GM21526 (cell line): Measurements from ENCODE around the gene CHRNA4.

Experiments
- ATAC-seq: cut with Tn5 transposase; IDR thresholded peaks from one replicate; pipeline ENCODE4 v1.9.1; 2021; ENCODE audit warnings: moderate library complexity; ENCODE audit not compliant: unreplicated experiment, low FRiP score

Gene CHRNA4

DNA sequence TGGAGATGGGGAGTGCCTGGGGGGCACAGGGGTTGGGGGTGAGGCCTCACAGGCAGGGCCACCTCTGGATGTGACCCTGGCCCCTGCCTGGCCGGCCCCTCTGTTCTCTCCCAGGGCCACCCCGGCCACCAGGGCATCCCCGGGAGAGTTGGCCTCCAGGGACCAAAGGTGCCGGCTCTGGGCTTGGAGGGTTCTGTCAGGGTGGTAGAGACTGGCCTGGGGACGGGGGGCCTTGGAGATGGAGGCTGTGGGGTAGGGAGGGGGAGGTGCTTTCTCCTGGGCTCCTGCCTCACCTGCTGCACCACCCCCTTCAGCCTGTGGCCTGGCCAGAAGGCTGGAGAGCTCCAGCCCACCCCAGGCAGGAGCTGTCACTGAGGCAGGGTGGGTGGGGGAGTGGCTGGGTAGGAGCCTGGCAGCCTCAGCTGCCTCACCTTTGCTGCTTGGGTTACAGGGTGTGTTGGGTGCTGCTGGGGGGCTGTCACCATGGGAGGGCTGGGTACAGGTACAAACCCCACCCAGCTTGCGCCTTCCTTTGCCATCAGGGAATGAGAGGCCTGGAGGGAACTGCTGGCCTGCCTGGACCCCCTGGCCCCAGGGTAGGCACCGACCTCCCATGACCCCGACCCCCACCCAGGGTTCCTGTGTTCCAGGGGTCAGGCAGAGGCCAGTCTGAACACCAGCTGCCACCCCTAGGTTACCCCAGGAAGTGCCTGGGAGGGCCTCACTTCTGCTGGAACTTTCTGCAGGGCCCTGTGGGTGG, 35.4 kb downstream of the CHRNA4 start:
- ATAC-seq: no peak

DNA sequence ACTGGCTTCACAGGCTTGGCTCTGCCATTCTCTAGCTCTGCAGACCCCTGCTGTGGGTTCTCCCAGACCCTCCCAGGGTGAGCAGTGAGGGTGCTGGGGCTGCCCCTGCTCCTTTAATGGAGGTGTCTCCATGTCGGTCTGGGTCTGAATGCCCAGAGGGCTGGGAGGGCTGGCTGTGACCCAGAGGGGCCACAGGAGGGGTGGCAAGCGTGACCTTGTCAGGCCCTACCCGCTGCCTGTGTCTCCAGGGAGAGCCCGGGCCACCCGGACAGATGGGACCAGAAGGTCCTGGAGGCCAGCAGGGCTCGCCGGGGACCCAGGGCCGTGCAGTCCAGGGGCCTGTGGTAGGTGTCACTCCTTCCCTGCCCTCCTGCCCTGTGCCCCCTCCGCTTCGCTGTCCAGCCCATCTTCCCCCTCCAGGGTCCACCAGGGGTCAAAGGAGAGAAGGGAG, 36.1 kb downstream of the CHRNA4 start:
- no peak for ATAC-seq

- no peak for ATAC-seq
Observed at GRCh38 chr20:63323357-63323981, 37.7 kb downstream of the CHRNA4 start.

- no peak for ATAC-seq
Observed at GRCh38 chr20:63322933-63323273, 38.2 kb downstream of the CHRNA4 start.

GRCh38 chr20:63322146-63322932, 38.8 kb downstream of the CHRNA4 start:
- ATAC-seq: no peak

DNA sequence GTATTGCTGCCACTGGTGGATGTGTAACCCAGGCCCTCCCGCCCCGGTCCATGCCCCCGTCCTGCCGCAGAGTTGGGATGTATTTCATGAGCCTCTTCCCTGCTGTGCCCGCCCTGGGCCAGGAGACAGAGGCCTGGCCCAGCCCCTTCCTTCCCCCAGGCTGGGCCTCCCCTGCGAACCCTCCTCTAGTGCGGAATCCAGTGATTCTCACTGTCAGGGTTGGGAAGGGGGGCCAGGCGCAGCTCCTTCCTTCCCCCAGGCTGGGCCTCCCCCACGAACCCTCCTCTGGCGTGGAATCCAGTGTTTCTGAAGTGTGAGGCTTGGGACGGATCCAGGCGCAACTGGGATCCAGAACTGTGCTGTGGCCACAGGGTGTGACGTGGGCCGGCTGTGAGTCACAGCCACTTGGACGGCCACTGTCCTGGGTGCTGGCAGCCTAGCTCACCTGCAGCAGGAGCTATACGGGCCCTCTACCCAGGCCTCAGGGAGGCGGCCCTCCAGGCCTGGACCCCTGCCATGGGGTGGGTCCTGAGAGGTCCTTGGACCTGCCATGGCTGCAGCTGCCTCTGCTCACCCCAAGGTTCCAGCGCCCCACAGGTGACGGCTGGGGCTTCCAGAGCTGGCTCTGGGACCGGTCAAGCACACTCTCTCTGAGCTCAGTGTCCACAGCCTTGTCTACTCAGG, 39.9 kb downstream of the CHRNA4 start:
- no peak for ATAC-seq

- ATAC-seq: no peak
Observed at GRCh38 chr20:63320616-63321147, 40.5 kb downstream of the CHRNA4 start.

DNA sequence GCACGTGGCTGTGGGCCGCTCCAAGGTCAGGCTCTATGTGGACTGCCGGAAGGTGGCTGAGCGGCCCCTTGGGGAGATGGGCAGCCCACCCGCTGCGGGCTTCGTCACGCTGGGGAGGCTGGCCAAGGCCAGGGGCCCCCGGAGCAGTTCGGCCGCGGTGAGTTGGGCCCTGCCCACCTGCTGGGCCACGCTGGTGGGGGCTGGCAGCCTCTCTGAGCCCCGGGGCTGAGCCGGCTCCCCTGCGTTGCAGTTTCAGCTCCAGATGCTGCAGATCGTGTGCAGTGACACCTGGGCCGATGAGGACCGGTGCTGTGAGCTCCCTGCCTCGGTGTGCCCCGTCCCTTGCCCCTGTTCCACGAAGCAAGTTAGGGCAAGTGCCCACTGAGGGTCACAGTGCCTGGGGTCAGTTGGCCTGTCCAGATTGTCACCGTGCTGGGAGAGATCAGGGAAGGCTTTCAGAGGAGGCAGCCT, 41.1 kb downstream of the CHRNA4 start:
- ATAC-seq: no peak

DNA sequence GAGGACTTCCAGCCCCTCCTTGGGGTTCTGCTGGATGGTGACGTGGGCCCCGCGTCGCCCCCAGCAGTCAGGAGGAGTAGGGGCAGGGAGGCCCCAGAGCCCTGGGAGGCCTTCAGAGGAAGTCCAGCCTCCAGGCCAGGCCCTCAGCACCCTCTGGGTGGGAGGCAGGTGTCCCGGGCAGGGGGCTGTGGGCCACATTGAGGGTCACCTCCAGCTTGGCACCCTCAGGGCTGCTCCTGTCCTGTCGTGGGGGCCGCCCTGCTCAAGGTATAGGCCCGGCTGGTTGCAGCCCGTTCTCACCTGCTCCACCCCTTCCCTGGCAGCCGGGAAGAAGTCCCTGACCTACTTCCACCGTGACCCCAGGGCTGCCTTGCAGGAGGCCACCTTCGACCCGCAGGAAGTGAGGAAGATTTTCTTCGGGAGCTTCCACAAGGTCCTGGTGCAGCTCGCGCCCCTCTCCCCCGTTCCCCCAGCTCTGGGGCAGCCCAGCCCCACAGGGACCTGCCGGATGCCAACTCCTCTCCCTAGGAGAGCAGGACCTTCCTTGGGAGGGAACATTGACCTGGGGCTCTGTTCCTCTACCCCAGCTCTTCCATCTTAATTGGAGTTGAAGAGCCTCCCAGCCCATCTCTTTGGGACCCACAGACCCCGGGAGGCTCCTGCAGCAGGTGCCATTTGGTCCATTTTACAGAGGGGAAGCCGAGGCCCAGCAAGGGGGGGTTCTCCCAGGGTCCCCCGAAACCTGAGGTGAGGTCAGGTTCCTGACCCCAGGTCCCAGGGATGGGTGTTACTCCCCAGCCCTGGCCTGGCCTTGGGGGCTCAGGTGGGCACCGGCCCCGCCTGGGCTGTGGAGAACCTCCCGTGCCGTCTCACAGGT, 41.7 kb downstream of the CHRNA4 start:
- ATAC-seq: no peak

DNA sequence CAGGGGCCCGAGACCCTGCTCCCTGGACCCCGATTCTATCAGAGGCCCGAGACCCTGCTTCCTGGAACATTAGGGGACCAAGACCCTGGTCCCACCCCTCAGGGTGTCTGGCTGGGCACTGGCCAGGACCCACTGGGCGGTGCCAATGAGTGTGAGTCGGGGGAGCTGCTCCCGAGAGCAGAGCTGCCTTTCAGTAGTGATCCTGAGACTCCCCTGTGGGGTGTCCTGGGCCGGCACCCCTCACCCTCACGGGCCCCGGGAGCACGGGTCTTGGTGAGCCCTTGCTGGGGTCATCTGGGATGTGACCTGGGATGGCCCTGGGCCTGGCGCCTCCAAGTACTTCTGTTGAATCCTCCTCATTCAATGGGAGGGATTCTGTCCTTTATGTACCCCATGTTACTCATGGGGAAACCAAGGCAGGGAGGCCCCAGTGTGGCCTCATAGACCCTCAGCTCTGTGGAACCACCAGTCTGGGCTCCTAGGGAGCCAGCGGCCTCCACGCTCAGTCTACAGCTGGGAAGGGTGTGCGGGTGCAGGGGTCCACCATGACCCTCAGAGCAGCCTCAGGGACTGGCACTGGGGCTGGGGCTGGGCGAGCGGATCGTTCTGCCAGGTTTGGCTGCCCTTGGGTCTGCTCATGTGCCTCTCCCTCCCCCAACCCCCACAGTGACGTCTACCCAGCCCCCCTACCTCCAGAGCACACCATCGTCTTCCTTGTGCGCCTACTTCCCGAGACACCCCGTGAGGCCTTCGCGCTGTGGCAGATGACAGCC, 42.6 kb downstream of the CHRNA4 start:
- no peak for ATAC-seq

- no peak for ATAC-seq
Observed at GRCh38 chr20:63317601-63318291, 43.4 kb downstream of the CHRNA4 start.

- no peak for ATAC-seq
Observed at GRCh38 chr20:63317061-63317460, 44.1 kb downstream of the CHRNA4 start.

DNA sequence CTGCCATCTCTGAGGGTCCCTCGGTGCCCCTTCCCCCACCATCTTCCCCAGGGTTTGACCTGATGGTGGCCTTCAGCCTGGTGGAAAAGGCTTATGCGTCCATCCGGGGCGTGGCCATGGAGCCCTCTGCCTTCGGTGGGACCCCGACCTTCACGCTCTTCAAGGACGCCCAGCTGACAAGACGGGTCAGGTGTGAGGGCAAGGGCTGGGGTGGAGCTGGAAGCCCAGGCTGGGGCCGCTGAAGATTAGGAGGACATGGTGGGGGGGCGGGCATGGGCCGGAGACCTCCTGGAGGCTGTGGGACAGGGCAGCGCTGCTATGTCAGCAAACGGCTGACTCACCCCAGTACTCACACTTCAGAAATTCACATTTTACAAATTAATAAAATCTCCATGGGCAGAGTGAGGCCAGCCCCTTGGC, 44.6 kb downstream of the CHRNA4 start:
- no peak for ATAC-seq

DNA sequence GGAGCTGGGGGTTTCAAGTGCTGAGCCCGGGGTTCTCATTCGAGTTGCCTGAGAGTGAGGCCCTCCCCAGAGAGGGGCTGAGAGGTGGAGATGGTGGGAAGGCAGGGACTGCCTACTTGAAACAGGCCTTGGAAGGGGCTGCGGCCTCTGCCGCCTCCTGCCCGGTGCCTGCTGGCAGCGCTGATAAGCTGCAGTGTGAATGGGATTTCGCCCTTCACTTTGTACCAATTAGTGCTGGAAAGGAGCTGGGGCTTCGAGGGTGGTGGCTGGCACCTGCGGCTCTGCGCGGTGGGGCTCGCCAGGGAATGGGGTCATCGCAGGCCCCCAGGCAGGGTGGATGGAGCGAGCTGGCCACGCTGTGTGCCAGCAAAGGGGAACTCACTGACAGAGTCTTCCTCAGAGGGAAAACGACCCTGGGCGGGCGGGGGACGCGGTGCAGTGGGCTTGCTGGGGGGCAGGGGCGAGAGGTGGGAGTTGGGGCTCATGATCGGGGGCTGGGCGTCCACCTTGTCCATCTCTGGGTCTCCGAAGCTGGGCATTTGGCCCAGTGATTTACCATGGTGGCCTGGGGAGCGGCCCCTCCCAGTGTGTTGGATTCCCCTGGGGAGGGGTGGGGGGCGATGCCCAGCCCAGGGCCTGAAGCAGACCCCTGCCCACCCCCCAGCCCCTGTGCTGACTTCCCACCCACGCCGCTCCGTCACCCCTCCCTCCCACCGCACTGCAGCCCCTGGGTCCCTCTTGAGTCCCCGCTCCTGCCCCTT, 45.2 kb downstream of the CHRNA4 start:
- no peak for ATAC-seq

DNA sequence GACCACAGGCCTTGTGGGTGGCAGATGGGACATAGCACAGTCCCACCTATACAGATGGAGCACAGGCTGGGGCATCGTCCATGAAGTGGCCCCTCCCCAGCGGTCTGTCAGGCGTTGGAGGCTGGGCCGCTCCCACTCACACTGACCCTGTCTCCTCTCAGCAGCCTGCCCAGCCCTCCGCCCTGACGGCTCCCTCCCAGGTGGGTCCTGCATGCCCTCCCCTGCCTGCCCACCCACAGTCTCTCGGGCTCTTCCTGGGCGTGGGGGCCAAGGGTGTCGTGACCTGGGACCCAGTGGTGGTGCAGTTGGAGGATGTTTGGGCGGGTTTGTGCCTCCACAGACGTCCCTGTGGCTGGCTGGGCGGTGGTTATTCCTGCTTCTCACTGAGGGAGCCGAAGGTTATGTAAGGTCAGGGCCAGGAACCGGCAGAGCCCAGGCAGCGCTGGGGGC, 45.9 kb downstream of the CHRNA4 start:
- no peak for ATAC-seq

DNA sequence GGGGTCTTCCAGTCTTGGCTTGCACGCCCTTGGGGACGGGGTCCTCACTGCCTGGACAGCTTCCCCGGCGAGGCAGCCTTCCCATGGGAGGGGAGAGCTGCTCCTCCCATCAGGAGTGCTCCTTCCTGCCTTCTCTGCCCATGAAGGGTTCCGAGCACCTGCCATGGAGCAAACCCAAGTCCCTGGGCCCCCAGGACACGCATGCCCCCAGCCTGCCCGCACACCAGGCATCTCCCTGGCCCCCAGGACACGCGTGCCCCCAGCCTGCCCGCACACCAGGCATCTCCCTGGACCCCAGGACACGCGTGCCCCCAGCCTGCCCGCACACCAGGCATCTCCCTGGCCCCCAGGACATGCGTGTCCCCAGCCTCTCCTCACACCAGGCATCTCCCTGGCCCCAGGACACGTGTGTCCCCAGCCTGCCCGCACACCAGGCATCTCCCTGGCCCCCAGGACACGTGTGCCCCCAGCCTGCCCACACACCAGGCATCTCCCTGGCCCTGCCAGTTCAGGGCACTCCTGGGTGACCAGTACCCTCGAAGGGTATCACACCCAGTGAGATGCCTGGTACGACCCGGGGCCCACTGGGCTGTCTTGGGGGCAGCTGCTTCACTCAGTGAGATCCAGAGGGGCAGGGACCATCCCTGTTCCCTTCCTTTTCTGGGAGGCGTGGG, 46.4 kb downstream of the CHRNA4 start:
- no peak for ATAC-seq

- ATAC-seq: no peak
Observed at GRCh38 chr20:63314015-63314471, 47.1 kb downstream of the CHRNA4 start.
